HG03159 (cell line): ENCODE data around the gene RSL24D1.
A peak's percentile ranks its signal among the peaks of the same experiment; 100 is the strongest.

Experiments
- ATAC-seq: cut with Tn5 transposase; IDR thresholded peaks from one replicate; pipeline ENCODE4 v1.9.1; 2021; ENCODE audit warnings: mild to moderate bottlenecking, moderate library complexity; ENCODE audit not compliant: unreplicated experiment

The RSL24D1 gene

GRCh38 chr15:55196458-55197361 lies at the start of gene RSL24D1:
TSS of gene RSL24D1 (minus strand) at chr15:55196941. CDS start at chr15:55196890, 51 bp downstream.
- peak; percentile 95 for ATAC-seq

- no peak for ATAC-seq
Observed at GRCh38 chr15:55245059-55245458, 48.3 kb upstream of the RSL24D1 start.

- ATAC-seq: no peak
Observed at GRCh38 chr15:55241891-55242290, 45.1 kb upstream of the RSL24D1 start.

GRCh38 chr15:55241186-55241585 lies 44.4 kb upstream of the RSL24D1 start:
- ATAC-seq: no peak

GRCh38 chr15:55240125-55240760 lies 43.5 kb upstream of the RSL24D1 start:
- no peak for ATAC-seq

- no peak for ATAC-seq
Observed at GRCh38 chr15:55239440-55240124, 42.8 kb upstream of the RSL24D1 start.

GRCh38 chr15:55238877-55239276 lies 42.1 kb upstream of the RSL24D1 start:
- ATAC-seq: no peak

GRCh38 chr15:55237219-55238130 lies 40.7 kb upstream of the RSL24D1 start:
- ATAC-seq: no peak

- no peak for ATAC-seq
Observed at GRCh38 chr15:55235546-55236036, 38.9 kb upstream of the RSL24D1 start.

GRCh38 chr15:55234800-55235104 lies 38.0 kb upstream of the RSL24D1 start:
- ATAC-seq: no peak

- no peak for ATAC-seq
Observed at GRCh38 chr15:55234104-55234799, 37.5 kb upstream of the RSL24D1 start.

GRCh38 chr15:55231455-55231854 lies 34.7 kb upstream of the RSL24D1 start:
- ATAC-seq: no peak

- ATAC-seq: no peak
Observed at GRCh38 chr15:55230953-55231352, 34.2 kb upstream of the RSL24D1 start.

- no peak for ATAC-seq
Observed at GRCh38 chr15:55230051-55230670, 33.4 kb upstream of the RSL24D1 start.

- ATAC-seq: no peak
Observed at GRCh38 chr15:55226127-55226526, 29.4 kb upstream of the RSL24D1 start.

GRCh38 chr15:55224892-55225291 lies 28.2 kb upstream of the RSL24D1 start:
- no peak for ATAC-seq

GRCh38 chr15:55222588-55222987 lies 25.8 kb upstream of the RSL24D1 start:
- peak; percentile 68 for ATAC-seq

GRCh38 chr15:55221090-55222011 lies 24.6 kb upstream of the RSL24D1 start:
- ATAC-seq: peak; percentile 52
